NT2/D1 (cell line): Measurements from ENCODE around the gene AVP.

Experiments
- YY1 ChIP-seq: IDR thresholded peaks from 2 replicates; pipeline ENCODE4 v1.6.1; 2011; ENCODE audit not compliant: insufficient read length, insufficient read depth
- ZNF274 ChIP-seq: IDR thresholded peaks from 2 replicates; pipeline ENCODE4 v1.6.1; 2011; ENCODE audit warnings: mild to moderate bottlenecking, low read depth, low read length

DNA sequence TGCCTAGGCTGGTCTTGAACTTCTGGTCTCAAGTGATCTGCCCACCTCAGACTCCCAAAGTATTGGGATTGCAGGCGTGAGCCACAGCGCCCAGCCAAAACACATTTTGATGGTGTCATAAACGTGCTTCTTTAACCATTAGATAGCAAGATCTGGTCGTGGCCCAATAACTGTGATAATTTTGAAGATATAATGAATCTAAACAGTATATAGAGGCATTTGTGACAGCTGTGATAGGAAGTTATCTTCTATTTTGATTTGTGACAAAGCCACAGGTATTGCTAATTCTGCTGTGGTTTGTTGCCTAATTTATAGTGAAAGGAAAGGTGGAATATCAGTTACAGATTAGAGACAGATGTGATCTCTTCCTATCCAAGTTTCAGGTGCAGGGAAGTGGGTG is 13.8 kb downstream of the AVP start:
- TF ChIP-seq YY1 (no peak), ZNF274 (no peak)
